HEK293 (cell line): Measurements from ENCODE around the gene GPR162.

Experiments
- CTCF ChIA-PET: fragments of 350-600 bp; formaldehyde crosslinking; extraction: SDS; loops from one replicate; lab custom pipeline; 2021; ENCODE audit warnings: antibody characterized with exemption; lab: Yijun Ruan, JAX
- POLR2A ChIA-PET: fragments of 300-600 bp; formaldehyde crosslinking; extraction: SDS; loops from one replicate; lab custom pipeline; 2020; ENCODE audit warnings: antibody characterized with exemption, inconsistent platforms; lab: Yijun Ruan, JAX
- H3K27ac ChIP-seq: fragments of 200-500 bp; sonication (Bioruptor generic); 2 replicates; pipeline ENCODE4 v1.5.1; 2014; ENCODE audit warnings: low read depth, low read length, control low read depth, inconsistent platforms; ENCODE audit errors: extremely low read depth
- H3K36me3 ChIP-seq, 2 experiments: fragments of 200-500 bp in 1 of 2; sonication (Bioruptor generic) in 1 of 2; 1 replicate in 1 of 2; 2 replicates in 1 of 2; pipeline ENCODE4 v1.5.1; 2014 to 2017; ENCODE audit warnings: inconsistent platforms in 2 of 2, low read length in 2 of 2; ENCODE audit not compliant: control insufficient read depth in 2 of 2, insufficient read depth in 1 of 2
- H3K4me1 ChIP-seq: fragments of 200-500 bp; sonication (Bioruptor generic); 2 replicates; pipeline ENCODE4 v1.5.1; 2014; ENCODE audit warnings: mild to moderate bottlenecking, low read length, inconsistent platforms; ENCODE audit not compliant: control insufficient read depth, insufficient read depth
- H3K4me3 ChIP-seq: 2 replicates; pipeline ENCODE4 v1.5.1; 2011; ENCODE audit warnings: low read depth, mild to moderate bottlenecking, control low read depth, low read length, moderate library complexity
- H3K9me3 ChIP-seq: fragments of 200-500 bp; sonication (Bioruptor generic); 2 replicates; pipeline ENCODE4 v1.5.1; 2014; ENCODE audit warnings: low read depth, low read length, inconsistent platforms; ENCODE audit not compliant: control insufficient read depth, insufficient read depth
- IKZF3 ChIP-seq: fragments of 450-650 bp; IDR thresholded peaks from 2 replicates; pipeline ENCODE4 v1.5.0; 2018; ENCODE audit warnings: missing biosample characterization, mild to moderate bottlenecking, missing genetic modification characterization, moderate library complexity
- SALL2 ChIP-seq: fragments of 450-650 bp; formaldehyde crosslinking; IDR thresholded peaks from 2 replicates; pipeline ENCODE4 v1.5.0; 2017; ENCODE audit warnings: missing biosample characterization, mild to moderate bottlenecking, missing genetic modification characterization, borderline replicate concordance
- SCRT2 ChIP-seq: fragments of 450-650 bp; formaldehyde crosslinking; IDR thresholded peaks from 2 replicates; pipeline ENCODE4 v1.5.1; 2016; ENCODE audit warnings: missing biosample characterization, missing genetic modification characterization
- SP2 ChIP-seq: fragments of 450-650 bp; formaldehyde crosslinking; IDR thresholded peaks from 2 replicates; pipeline ENCODE4 v1.5.1; 2016; ENCODE audit warnings: missing biosample characterization, missing genetic modification characterization
- SP7 ChIP-seq: fragments of 450-650 bp; formaldehyde crosslinking; IDR thresholded peaks from 2 replicates; pipeline ENCODE4 v1.5.1; 2016; ENCODE audit warnings: missing biosample characterization, missing genetic modification characterization
- ZBTB17 ChIP-seq: fragments of 450-650 bp; formaldehyde crosslinking; IDR thresholded peaks from 2 replicates; pipeline ENCODE4 v1.5.1; 2016; ENCODE audit warnings: missing biosample characterization, missing genetic modification characterization
- ZBTB48 ChIP-seq: fragments of 450-650 bp; formaldehyde crosslinking; IDR thresholded peaks from 2 replicates; pipeline ENCODE4 v1.5.1; 2016; ENCODE audit warnings: missing biosample characterization, missing genetic modification characterization
- ZEB2 ChIP-seq: fragments of 450-650 bp; formaldehyde crosslinking; IDR thresholded peaks from 2 replicates; pipeline ENCODE4 v1.5.1; 2016; ENCODE audit warnings: missing biosample characterization, missing genetic modification characterization
- ZNF10 ChIP-seq: fragments of 450-650 bp; formaldehyde crosslinking; IDR thresholded peaks from 2 replicates; pipeline ENCODE4 v1.5.1; 2017; ENCODE audit warnings: missing biosample characterization, missing genetic modification characterization
- ZNF140 ChIP-seq: fragments of 450-650 bp; formaldehyde crosslinking; IDR thresholded peaks from 2 replicates; pipeline ENCODE4 v1.5.1; 2016; ENCODE audit warnings: missing biosample characterization, missing genetic modification characterization
- ZNF24 ChIP-seq: fragments of 450-650 bp; formaldehyde crosslinking; IDR thresholded peaks from 2 replicates; pipeline ENCODE4 v1.5.1; 2016; ENCODE audit warnings: missing biosample characterization, missing genetic modification characterization
- ZNF335 ChIP-seq: fragments of 450-650 bp; formaldehyde crosslinking; conservative IDR thresholded peaks from 2 replicates; pipeline ENCODE4 v1.5.1; 2016; ENCODE audit warnings: missing biosample characterization, missing genetic modification characterization
- ZNF404 ChIP-seq: fragments of 450-650 bp; formaldehyde crosslinking; IDR thresholded peaks from 2 replicates; pipeline ENCODE4 v1.5.1; 2017; ENCODE audit warnings: missing biosample characterization, missing genetic modification characterization
- ZNF416 ChIP-seq: fragments of 450-650 bp; formaldehyde crosslinking; IDR thresholded peaks from 2 replicates; pipeline ENCODE4 v1.5.1; 2016; ENCODE audit warnings: missing biosample characterization, missing genetic modification characterization
- ZNF423 ChIP-seq: fragments of 450-650 bp; formaldehyde crosslinking; IDR thresholded peaks from 2 replicates; pipeline ENCODE4 v1.5.1; 2016; ENCODE audit warnings: missing biosample characterization, missing genetic modification characterization
- ZNF544 ChIP-seq: fragments of 450-650 bp; formaldehyde crosslinking; IDR thresholded peaks from 2 replicates; pipeline ENCODE4 v1.5.0; 2017; ENCODE audit warnings: missing biosample characterization, missing genetic modification characterization
- ZNF600 ChIP-seq: fragments of 450-650 bp; formaldehyde crosslinking; IDR thresholded peaks from 2 replicates; pipeline ENCODE4 v1.5.1; 2016; ENCODE audit warnings: missing biosample characterization, missing genetic modification characterization
- ZNF629 ChIP-seq: fragments of 450-650 bp; formaldehyde crosslinking; IDR thresholded peaks from 2 replicates; pipeline ENCODE4 v1.5.1; 2017; ENCODE audit warnings: missing biosample characterization, missing genetic modification characterization
- ZNF654 ChIP-seq: fragments of 450-650 bp; formaldehyde crosslinking; IDR thresholded peaks from 2 replicates; pipeline ENCODE4 v1.5.1; 2016; ENCODE audit warnings: low read depth, missing biosample characterization, missing genetic modification characterization
- TF ChIP-seq, protein P1 (sequence below): fragments of 450-650 bp; formaldehyde crosslinking; IDR thresholded peaks from 2 replicates; pipeline ENCODE4 v1.5.1; 2016; ENCODE audit warnings: missing biosample characterization, missing genetic modification characterization
- TF ChIP-seq, protein P2 (sequence below): fragments of 450-650 bp; formaldehyde crosslinking; IDR thresholded peaks from 2 replicates; pipeline ENCODE4 v1.5.1; 2016; ENCODE audit warnings: missing biosample characterization, missing genetic modification characterization
- TF ChIP-seq, protein P3 (sequence below): fragments of 450-650 bp; formaldehyde crosslinking; IDR thresholded peaks from 2 replicates; pipeline ENCODE4 v1.5.1; 2016; ENCODE audit warnings: missing biosample characterization, missing genetic modification characterization
- TF ChIP-seq, protein P4 (sequence below): fragments of 450-650 bp; IDR thresholded peaks from 2 replicates; pipeline ENCODE4 v1.5.1; 2018; ENCODE audit warnings: missing biosample characterization, mild to moderate bottlenecking, missing genetic modification characterization
- TF ChIP-seq, protein P5 (sequence below): fragments of 450-650 bp; formaldehyde crosslinking; IDR thresholded peaks from 2 replicates; pipeline ENCODE4 v1.5.1; 2016; ENCODE audit warnings: missing biosample characterization, missing genetic modification characterization
- TF ChIP-seq, protein P6 (sequence below): fragments of 450-650 bp; formaldehyde crosslinking; IDR thresholded peaks from 2 replicates; pipeline ENCODE4 v1.5.1; 2016; ENCODE audit warnings: missing biosample characterization, missing genetic modification characterization
- TF ChIP-seq, protein P7 (sequence below): fragments of 450-650 bp; formaldehyde crosslinking; IDR thresholded peaks from 2 replicates; pipeline ENCODE4 v1.5.1; 2016; ENCODE audit warnings: missing biosample characterization, missing genetic modification characterization, low read depth

The GPR162 gene

DNA sequence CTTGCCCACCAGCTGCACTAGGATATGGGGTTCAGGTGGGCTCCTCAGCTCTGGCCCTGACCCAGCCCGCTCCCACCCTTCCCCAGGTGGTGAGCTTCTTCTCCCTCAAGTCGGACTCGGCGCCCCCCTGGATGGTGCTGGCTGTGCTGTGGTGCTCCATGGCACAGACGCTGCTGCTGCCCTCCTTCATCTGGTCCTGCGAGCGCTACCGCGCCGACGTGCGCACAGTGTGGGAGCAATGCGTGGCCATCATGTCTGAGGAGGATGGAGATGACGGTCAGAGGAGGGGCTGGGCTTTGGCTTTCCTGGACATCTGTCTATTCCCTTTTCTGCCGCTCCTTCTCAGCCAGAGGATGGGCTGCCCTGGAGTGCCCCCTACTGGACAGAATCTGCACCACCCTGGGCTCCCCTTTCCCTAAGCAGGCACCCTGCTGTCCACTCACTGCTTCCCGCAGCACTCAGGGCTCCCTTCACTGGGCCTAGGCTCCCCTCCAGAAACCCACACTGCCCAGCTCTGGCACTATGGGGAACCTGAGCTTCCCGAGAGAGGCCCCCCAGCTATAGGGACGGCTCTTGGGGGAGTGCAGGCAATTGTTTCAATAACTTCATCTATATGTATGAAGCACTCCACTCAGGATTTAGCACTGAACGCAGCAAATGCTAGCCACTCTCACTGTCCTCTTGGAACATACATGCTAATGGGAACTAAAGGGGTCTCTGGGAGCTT, 3.9 kb downstream of the GPR162 start:
- Histone ChIP-seq H3K4me3 (no peak overlapping the region), H3K27ac (no peak overlapping the region), H3K36me3 (peaks cover 0 to 11% of the 10 kb centered on the region in 2 experiments; a peak in 1 of 3 replicates), H3K9me3 (no peaks in the 10 kb centered on the region), H3K4me1 (peaks cover 6% of the 10 kb centered on the region; the same call in 1 of the 2 replicates)
- CTCF ChIA-PET: interaction anchor here (0.5 to 8.1 kb wide), 37 partner anchors 9 to 1281 kb away, joined by 3 to 116 read pairs (median 4); partner anchors contain the start of genes CDCA3, GNB3, LAG3 and LPAR5
- POLR2A ChIA-PET: interaction anchor here (0.7 to 1.2 kb wide), 2 partner anchors 26 to 59 kb away, joined by 3 read pairs; partner anchors contain the start of gene CDCA3
- TF ChIP-seq ZNF416 (no peak), IKZF3 (tag by site-specific recombination) (peak; percentile 83), ZNF404 (no peak), SCRT2 (tag by site-specific recombination) (no peak), ZNF544 (tag by site-specific recombination) (no peak), ZNF140 (tag by site-specific recombination) (no peak), ZBTB48 (tag by site-specific recombination) (peak; percentile 57; the same call in 1 of the 2 replicates), ZNF654 (tag by site-specific recombination) (peak; percentile 97), ZNF10 (tag by site-specific recombination) (0 out of 2 replicates have a peak, but pooled peaks have one; percentile 41), ZNF423 (tag by site-specific recombination) (no peak), SALL2 (no peak), ZNF335 (no peak), ZNF24 (tag by site-specific recombination) (0 out of 2 replicates have a peak, but pooled peaks have one; percentile 43), ZBTB17 (tag by site-specific recombination) (peak; percentile 82), ZNF629 (tag by site-specific recombination) (peak; percentile 41; the same call in 1 of the 2 replicates), ZNF600 (tag by site-specific recombination) (peak; percentile 82; the same call in 1 of the 2 replicates), SP7 (0 out of 2 replicates have a peak, but pooled peaks have one; percentile 31), SP2 (tag by site-specific recombination) (no peak), ZEB2 (tag by site-specific recombination) (peak; percentile 36; the same call in 1 of the 2 replicates)
- TF ChIP-seq, protein P1, sequence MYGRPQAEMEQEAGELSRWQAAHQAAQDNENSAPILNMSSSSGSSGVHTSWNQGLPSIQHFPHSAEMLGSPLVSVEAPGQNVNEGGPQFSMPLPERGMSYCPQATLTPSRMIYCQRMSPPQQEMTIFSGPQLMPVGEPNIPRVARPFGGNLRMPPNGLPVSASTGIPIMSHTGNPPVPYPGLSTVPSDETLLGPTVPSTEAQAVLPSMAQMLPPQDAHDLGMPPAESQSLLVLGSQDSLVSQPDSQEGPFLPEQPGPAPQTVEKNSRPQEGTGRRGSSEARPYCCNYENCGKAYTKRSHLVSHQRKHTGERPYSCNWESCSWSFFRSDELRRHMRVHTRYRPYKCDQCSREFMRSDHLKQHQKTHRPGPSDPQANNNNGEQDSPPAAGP (tag by site-specific recombination): 0 out of 2 replicates have a peak, but pooled peaks have one; percentile 35
- TF ChIP-seq, protein P2, sequence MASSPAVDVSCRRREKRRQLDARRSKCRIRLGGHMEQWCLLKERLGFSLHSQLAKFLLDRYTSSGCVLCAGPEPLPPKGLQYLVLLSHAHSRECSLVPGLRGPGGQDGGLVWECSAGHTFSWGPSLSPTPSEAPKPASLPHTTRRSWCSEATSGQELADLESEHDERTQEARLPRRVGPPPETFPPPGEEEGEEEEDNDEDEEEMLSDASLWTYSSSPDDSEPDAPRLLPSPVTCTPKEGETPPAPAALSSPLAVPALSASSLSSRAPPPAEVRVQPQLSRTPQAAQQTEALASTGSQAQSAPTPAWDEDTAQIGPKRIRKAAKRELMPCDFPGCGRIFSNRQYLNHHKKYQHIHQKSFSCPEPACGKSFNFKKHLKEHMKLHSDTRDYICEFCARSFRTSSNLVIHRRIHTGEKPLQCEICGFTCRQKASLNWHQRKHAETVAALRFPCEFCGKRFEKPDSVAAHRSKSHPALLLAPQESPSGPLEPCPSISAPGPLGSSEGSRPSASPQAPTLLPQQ (tag by site-specific recombination): no peak
- TF ChIP-seq, protein P3, sequence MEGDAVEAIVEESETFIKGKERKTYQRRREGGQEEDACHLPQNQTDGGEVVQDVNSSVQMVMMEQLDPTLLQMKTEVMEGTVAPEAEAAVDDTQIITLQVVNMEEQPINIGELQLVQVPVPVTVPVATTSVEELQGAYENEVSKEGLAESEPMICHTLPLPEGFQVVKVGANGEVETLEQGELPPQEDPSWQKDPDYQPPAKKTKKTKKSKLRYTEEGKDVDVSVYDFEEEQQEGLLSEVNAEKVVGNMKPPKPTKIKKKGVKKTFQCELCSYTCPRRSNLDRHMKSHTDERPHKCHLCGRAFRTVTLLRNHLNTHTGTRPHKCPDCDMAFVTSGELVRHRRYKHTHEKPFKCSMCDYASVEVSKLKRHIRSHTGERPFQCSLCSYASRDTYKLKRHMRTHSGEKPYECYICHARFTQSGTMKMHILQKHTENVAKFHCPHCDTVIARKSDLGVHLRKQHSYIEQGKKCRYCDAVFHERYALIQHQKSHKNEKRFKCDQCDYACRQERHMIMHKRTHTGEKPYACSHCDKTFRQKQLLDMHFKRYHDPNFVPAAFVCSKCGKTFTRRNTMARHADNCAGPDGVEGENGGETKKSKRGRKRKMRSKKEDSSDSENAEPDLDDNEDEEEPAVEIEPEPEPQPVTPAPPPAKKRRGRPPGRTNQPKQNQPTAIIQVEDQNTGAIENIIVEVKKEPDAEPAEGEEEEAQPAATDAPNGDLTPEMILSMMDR (tag by site-specific recombination): peak; percentile 96
- TF ChIP-seq, protein P4, sequence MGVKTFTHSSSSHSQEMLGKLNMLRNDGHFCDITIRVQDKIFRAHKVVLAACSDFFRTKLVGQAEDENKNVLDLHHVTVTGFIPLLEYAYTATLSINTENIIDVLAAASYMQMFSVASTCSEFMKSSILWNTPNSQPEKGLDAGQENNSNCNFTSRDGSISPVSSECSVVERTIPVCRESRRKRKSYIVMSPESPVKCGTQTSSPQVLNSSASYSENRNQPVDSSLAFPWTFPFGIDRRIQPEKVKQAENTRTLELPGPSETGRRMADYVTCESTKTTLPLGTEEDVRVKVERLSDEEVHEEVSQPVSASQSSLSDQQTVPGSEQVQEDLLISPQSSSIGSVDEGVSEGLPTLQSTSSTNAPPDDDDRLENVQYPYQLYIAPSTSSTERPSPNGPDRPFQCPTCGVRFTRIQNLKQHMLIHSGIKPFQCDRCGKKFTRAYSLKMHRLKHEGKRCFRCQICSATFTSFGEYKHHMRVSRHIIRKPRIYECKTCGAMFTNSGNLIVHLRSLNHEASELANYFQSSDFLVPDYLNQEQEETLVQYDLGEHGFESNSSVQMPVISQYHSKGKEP (tag by site-specific recombination): no peak
- TF ChIP-seq, protein P5, sequence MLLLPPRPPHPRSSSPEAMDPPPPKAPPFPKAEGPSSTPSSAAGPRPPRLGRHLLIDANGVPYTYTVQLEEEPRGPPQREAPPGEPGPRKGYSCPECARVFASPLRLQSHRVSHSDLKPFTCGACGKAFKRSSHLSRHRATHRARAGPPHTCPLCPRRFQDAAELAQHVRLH (tag by site-specific recombination): 0 out of 2 replicates have a peak, but pooled peaks have one; percentile 28
- TF ChIP-seq, protein P6, sequence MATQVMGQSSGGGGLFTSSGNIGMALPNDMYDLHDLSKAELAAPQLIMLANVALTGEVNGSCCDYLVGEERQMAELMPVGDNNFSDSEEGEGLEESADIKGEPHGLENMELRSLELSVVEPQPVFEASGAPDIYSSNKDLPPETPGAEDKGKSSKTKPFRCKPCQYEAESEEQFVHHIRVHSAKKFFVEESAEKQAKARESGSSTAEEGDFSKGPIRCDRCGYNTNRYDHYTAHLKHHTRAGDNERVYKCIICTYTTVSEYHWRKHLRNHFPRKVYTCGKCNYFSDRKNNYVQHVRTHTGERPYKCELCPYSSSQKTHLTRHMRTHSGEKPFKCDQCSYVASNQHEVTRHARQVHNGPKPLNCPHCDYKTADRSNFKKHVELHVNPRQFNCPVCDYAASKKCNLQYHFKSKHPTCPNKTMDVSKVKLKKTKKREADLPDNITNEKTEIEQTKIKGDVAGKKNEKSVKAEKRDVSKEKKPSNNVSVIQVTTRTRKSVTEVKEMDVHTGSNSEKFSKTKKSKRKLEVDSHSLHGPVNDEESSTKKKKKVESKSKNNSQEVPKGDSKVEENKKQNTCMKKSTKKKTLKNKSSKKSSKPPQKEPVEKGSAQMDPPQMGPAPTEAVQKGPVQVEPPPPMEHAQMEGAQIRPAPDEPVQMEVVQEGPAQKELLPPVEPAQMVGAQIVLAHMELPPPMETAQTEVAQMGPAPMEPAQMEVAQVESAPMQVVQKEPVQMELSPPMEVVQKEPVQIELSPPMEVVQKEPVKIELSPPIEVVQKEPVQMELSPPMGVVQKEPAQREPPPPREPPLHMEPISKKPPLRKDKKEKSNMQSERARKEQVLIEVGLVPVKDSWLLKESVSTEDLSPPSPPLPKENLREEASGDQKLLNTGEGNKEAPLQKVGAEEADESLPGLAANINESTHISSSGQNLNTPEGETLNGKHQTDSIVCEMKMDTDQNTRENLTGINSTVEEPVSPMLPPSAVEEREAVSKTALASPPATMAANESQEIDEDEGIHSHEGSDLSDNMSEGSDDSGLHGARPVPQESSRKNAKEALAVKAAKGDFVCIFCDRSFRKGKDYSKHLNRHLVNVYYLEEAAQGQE (tag by site-specific recombination): 0 out of 2 replicates have a peak, but pooled peaks have one; percentile 29
- TF ChIP-seq, protein P7, sequence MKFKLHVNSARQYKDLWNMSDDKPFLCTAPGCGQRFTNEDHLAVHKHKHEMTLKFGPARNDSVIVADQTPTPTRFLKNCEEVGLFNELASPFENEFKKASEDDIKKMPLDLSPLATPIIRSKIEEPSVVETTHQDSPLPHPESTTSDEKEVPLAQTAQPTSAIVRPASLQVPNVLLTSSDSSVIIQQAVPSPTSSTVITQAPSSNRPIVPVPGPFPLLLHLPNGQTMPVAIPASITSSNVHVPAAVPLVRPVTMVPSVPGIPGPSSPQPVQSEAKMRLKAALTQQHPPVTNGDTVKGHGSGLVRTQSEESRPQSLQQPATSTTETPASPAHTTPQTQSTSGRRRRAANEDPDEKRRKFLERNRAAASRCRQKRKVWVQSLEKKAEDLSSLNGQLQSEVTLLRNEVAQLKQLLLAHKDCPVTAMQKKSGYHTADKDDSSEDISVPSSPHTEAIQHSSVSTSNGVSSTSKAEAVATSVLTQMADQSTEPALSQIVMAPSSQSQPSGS (tag by site-specific recombination): no peak
